ENCODE data around the gene NEURL3.

NEURL3 gene

GRCh38 chr2:96539215-96539920, 34.2 kb upstream of the NEURL3 start:
- no peak for DNase-seq (ENCODE audit: low spot score)

- DNase-seq (ENCODE audit: low spot score), result no peak
Measured at GRCh38 chr2:96538487-96539214, 33.5 kb upstream of the NEURL3 start.

GRCh38 chr2:96537734-96538486, 32.8 kb upstream of the NEURL3 start:
- no peak for DNase-seq (ENCODE audit: low spot score)

- DNase-seq (ENCODE audit: low spot score), result peak; percentile 58
Measured at GRCh38 chr2:96537066-96537733, 32.0 kb upstream of the NEURL3 start.

- peak; percentile 89 for DNase-seq (ENCODE audit: low spot score)
Measured at GRCh38 chr2:96536445-96537065, 31.4 kb upstream of the NEURL3 start, which contains the start of gene ARID5A. Gene ARID5A (plus strand): TSS chr2:96536752. CDS start chr2:96536827, 75 bp downstream.

- DNase-seq (ENCODE audit: low spot score), result no peak
Measured at GRCh38 chr2:96535331-96535730, 30.2 kb upstream of the NEURL3 start.

- DNase-seq (ENCODE audit: low spot score), result no peak
Measured at GRCh38 chr2:96534701-96535181, 29.6 kb upstream of the NEURL3 start.

- no peak for DNase-seq (ENCODE audit: low spot score)
Measured at GRCh38 chr2:96534141-96534540, 29.0 kb upstream of the NEURL3 start.

- no peak for DNase-seq (ENCODE audit: low spot score)
Measured at GRCh38 chr2:96533292-96534073, 28.3 kb upstream of the NEURL3 start.

- DNase-seq (ENCODE audit: low spot score), result no peak
Measured at GRCh38 chr2:96532641-96533291, 27.6 kb upstream of the NEURL3 start.

GRCh38 chr2:96531872-96532505, 26.8 kb upstream of the NEURL3 start:
- DNase-seq (ENCODE audit: low spot score), result peak; percentile 99

- DNase-seq (ENCODE audit: low spot score), result no peak
Measured at GRCh38 chr2:96531366-96531765, 26.2 kb upstream of the NEURL3 start.

- no peak for DNase-seq (ENCODE audit: low spot score)
Measured at GRCh38 chr2:96530474-96531357, 25.6 kb upstream of the NEURL3 start.

- no peak for DNase-seq (ENCODE audit: low spot score)
Measured at GRCh38 chr2:96530144-96530430, 24.9 kb upstream of the NEURL3 start.

- DNase-seq (ENCODE audit: low spot score), result no peak
Measured at GRCh38 chr2:96529376-96530143, 24.4 kb upstream of the NEURL3 start.

- no peak for DNase-seq (ENCODE audit: low spot score)
Measured at GRCh38 chr2:96528700-96529375, 23.7 kb upstream of the NEURL3 start.

- no peak for DNase-seq (ENCODE audit: low spot score)
Measured at GRCh38 chr2:96528006-96528699, 23.0 kb upstream of the NEURL3 start.

Measured in RKO (cell line).